Effector memory CD4-positive, alpha-beta T cell (primary cell): ENCODE results near the gene GRAMD1A.
"Not testable (repeated sequence)": the region's sequence is repeated elsewhere in the genome, so short reads cannot be mapped to it uniquely, and the experiment has no call there.

ENCODE experiments used
- DNase-seq, 3 donors: peaks; one replicate each; pipeline ENCODE4 v3.0.0-alpha.2; 2020
- H3K27ac ChIP-seq: 2 replicates; pipeline ENCODE4 v1.7.0; 2013; ENCODE audit warnings: mild to moderate bottlenecking, low read length, moderate library complexity; ENCODE audit not compliant: insufficient read depth, poor library complexity, severe bottlenecking
- H3K27me3 ChIP-seq: replicated peaks from 2 replicates; pipeline ENCODE4 v1.7.0; 2013; ENCODE audit warnings: mild to moderate bottlenecking, low read length; ENCODE audit not compliant: insufficient read depth, control insufficient read depth, poor library complexity, severe bottlenecking
- H3K36me3 ChIP-seq: 2 replicates; pipeline ENCODE4 v1.7.0; 2013; ENCODE audit warnings: mild to moderate bottlenecking, low read length, moderate library complexity; ENCODE audit not compliant: control insufficient read depth, insufficient read depth
- H3K4me1 ChIP-seq: 2 replicates; pipeline ENCODE4 v1.7.0; 2013; ENCODE audit warnings: low read length, mild to moderate bottlenecking; ENCODE audit not compliant: control insufficient read depth, insufficient read depth, poor library complexity, severe bottlenecking
- H3K4me3 ChIP-seq: 2 replicates; pipeline ENCODE4 v1.7.0; 2013; ENCODE audit warnings: low read length, low read depth, mild to moderate bottlenecking; ENCODE audit not compliant: insufficient read depth, poor library complexity, severe bottlenecking
- H3K9me3 ChIP-seq: 2 replicates; pipeline ENCODE4 v1.7.0; 2013; ENCODE audit warnings: mild to moderate bottlenecking, low read length, moderate library complexity; ENCODE audit not compliant: control insufficient read depth

The GRAMD1A gene

DNA sequence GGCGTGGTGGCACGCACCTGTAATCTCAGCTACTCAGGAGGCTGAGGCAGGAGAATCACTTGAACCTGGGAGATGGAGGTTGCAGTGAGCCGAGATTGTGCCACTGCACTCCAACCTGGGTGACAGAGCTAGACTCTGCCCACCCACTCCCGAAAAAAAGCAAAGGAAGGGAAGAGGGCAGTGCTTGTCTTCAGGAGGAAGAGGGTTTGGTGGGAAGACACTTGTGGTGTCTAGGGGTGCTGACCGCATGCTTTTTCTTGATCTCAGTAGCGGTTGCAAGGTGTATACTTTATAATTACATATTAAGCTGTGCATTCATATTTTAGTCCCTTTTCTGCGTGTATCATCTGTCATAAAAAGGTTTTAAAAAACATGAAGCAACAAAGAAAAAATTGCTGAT is 7.5 kb upstream of the GRAMD1A start:
- H3K27me3 ChIP-seq, H3K4me3 ChIP-seq, H3K9me3 ChIP-seq, H3K27ac ChIP-seq, DNase-seq, H3K36me3 ChIP-seq: not testable (repeated sequence)
- H3K4me1 ChIP-seq: peaks cover 17% of the 10 kb centered on the region

DNA sequence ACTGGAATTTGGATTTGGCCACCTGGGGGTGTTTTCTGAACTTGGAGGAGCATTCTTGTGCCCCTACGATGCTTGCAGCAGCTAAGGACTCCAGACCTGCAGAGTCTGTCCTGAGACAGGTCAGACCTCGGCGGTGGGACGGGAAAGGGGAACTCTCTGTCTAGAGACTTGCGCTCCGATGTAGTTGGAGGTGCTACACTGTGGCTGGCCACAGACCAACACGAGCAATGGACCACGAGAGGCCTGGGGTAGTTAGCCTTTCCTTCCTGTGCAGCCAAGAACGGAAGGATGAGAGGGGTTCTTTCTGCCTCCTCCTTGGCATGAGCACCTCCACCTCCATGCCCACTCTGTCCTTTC is 5.9 kb upstream of the GRAMD1A start:
- no peak for DNase-seq
- Histone ChIP-seq H3K4me3 (no peak overlapping the region), H3K36me3 (no peaks in the 10 kb centered on the region), H3K27me3 (no peaks in the 10 kb centered on the region), H3K27ac (no peak overlapping the region), H3K4me1 (peaks cover 33% of the 10 kb centered on the region), H3K9me3 (no peaks in the 10 kb centered on the region)

DNA sequence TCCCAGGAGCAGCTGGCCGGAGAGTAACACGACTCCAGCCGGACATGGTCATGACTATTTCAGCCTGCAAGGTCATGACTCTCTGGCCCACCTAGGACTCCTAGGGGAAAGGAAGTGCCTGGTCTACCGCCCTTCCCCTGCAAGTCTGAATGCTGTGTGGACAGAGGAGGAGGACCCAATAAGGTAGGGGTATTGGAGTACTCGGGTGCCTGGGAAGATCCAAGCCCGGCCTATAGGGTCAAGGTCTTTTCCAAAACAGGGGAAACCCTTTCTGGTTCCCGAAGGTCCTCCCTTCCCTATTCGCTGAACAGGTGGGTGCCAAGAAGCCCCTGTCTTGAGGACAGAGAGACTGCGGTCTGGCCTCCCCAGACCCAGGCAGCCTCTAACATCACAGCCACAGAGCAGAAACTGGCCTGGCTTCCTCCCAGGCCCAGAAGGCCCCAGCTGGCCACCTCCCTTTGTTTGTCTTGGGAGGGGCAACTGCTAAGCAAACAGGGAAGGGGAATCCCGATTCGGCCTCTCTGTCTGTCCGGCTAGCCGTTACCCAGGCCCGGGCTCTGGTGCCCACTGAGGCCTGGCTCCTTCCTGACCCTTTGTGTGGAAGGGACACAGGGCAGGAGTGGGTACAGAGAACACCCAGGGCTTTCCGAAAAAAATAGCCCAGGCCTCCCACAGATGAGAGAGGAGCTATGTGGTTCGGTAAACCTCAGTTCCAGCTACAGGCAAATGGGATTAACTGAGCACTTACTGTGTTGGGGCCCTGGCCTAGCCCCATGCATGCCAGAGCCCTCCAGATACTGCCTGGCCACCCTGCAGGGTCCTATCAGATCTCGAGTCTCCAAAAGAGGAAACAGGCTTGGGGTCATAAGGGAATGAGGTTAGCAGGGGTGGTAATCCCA is 5.2 kb upstream of the GRAMD1A start:
- no peak overlapping the region for H3K4me3 ChIP-seq
- H3K27ac ChIP-seq: no peak overlapping the region
- DNase-seq: no peak
- H3K9me3 ChIP-seq: no peaks in the 10 kb centered on the region
- H3K36me3 ChIP-seq: no peaks in the 10 kb centered on the region
- H3K27me3 ChIP-seq: no peaks in the 10 kb centered on the region
- H3K4me1 ChIP-seq: peaks cover 39% of the 10 kb centered on the region

DNA sequence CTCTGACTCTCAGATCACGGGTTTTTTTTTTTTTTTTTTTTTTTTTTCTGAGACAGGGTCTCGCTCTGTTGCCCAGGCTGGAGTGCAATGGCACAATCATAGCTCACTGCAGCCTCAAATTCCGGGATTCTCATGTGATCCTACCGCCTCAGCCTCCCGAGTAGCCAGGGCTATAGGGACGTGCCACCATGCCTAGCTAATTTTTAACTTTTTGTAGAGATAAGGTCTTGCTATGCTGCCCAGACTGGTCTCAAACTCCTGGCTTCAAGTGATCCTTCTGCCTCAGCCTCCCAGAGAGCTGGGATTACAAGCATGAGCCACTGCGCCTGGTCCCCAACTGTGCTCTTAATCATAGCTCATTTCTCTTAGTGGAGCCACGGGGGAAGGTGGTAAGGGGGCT is 4.6 kb upstream of the GRAMD1A start:
- H3K36me3 ChIP-seq: no peaks in the 10 kb centered on the region

DNA sequence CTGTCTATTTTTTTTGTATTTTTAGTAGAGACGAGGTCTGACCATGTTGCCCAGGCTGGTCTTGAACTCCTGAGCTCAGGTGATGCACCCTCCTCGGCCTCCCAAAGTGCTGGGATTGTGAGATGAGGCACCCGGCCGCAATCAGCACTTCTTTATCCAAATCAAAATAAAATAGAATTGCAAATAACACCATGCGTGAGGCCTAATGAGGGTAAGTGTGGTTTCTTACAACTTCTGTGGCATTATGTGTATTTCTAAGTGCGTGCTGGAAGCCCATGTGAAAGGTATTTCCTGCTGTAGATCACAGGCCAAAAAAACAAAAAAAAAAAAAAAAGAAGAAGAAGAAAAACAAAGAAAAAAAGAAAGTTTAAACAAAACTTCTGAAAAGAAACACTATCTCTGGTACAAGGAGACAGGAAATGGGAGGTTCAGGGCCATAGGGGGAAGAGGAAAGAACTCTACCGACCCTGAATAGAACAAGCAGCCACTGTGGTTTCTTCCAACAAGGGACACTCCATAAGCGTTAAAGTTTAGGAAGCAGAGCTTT is 3.0 kb upstream of the GRAMD1A start:
- no peaks in the 10 kb centered on the region for H3K36me3 ChIP-seq
- no peak overlapping the region for H3K4me3 ChIP-seq
- no peak for DNase-seq
- no peaks in the 10 kb centered on the region for H3K9me3 ChIP-seq
- H3K27ac ChIP-seq: peak overlapping the region; percentile 47
- H3K27me3 ChIP-seq: no peaks in the 10 kb centered on the region
- peaks cover 53% of the 10 kb centered on the region for H3K4me1 ChIP-seq

More for the DNA sequence above, 4.6 kb upstream of the GRAMD1A start:
- peaks cover 40% of the 10 kb centered on the region for H3K4me1 ChIP-seq
- H3K9me3 ChIP-seq: no peaks in the 10 kb centered on the region
- H3K27me3 ChIP-seq: no peaks in the 10 kb centered on the region
- no peak overlapping the region for H3K27ac ChIP-seq
- DNase-seq: no peak
- H3K4me3 ChIP-seq: no peak overlapping the region

DNA sequence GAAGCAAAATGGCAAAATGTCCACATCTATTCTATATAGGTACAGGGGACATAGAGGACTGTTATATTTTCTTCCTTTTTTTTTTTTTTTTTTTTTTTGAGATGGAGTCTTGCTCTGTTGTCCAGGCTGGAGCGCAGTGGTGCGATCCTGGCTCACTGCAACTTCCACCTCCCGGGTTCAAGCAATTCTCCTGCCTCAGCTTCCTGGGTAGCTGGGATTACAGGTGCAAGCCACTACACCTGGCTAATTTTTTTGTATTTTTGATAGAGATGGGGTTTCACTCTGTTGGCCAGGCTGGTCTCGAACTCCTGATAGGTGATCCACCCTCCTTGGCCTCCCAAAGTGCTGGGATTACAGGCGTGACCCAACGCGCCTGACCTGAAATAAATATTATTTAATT is 1.9 kb upstream of the GRAMD1A start:
- not testable (repeated sequence) for H3K27me3 ChIP-seq, H3K4me3 ChIP-seq, H3K9me3 ChIP-seq, H3K36me3 ChIP-seq, DNase-seq
- Histone ChIP-seq H3K27ac (peak overlapping the region; percentile 87), H3K4me1 (peaks cover 58% of the 10 kb centered on the region)

DNA sequence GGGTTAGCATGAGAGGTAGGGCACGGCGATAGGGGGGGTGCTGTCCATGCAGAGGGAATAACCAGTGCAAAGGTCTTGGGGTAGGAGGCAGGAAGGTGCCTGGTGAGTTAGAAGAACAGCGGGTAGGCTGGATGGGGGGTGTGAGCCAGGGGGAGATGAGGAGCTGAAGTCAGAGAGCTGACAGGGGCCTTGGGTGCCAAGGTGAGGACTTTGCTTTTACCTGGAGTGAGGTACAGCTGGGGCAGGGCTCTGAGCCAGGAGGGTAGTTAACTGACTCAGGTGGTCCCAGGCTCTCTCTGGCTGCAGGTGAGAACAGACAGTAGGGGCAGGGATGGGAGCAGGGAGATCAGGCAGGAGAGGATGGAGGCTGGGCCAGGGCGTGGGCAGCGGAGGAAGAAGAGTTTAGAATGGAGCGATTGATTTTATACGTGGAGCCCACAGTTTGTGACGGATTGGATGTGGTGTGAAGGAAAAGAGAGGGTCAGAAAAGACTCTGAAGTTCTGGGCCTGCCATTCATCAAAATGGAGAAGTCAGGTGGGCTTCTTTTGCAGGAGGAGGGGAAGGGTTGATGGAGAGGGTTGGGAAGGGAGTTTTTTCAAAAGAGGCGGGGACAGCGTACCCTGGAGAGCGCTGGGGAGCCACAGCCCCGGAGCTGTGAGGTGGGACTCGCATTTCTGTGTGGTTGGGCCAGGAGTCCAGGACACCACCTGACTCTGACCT is 1.2 kb upstream of the GRAMD1A start:
- DNase-seq: no peak
- H3K27me3 ChIP-seq: no peaks in the 10 kb centered on the region
- H3K36me3 ChIP-seq: no peaks in the 10 kb centered on the region
- peaks cover 66% of the 10 kb centered on the region for H3K4me1 ChIP-seq
- H3K9me3 ChIP-seq: no peaks in the 10 kb centered on the region
- no peak overlapping the region for H3K4me3 ChIP-seq
- peak overlapping the region; percentile 87 for H3K27ac ChIP-seq

DNA sequence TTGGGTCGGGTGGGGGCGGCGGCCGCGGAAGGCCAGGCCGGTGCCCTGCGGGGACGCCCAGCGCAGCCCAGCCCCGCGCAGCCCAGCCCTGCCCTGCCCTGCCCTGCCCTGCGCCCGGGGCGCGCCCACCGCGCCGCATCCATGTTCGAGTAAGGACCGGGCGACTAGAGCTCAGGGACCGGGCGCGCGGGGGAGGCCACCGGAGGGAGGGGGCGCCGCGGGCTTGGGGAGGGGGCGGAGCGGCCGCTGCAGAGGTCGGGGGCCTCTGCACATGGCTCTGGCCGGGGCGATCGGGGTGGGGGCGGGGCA is 169 bp downstream of the GRAMD1A start:
- Histone ChIP-seq H3K4me1 (peaks cover 76% of the 10 kb centered on the region), H3K4me3 (peak overlapping the region; percentile 71), H3K9me3 (no peaks in the 10 kb centered on the region), H3K27ac (peak overlapping the region; percentile 87), H3K36me3 (no peaks in the 10 kb centered on the region), H3K27me3 (no peaks in the 10 kb centered on the region)
- DNase-seq: no peak

DNA sequence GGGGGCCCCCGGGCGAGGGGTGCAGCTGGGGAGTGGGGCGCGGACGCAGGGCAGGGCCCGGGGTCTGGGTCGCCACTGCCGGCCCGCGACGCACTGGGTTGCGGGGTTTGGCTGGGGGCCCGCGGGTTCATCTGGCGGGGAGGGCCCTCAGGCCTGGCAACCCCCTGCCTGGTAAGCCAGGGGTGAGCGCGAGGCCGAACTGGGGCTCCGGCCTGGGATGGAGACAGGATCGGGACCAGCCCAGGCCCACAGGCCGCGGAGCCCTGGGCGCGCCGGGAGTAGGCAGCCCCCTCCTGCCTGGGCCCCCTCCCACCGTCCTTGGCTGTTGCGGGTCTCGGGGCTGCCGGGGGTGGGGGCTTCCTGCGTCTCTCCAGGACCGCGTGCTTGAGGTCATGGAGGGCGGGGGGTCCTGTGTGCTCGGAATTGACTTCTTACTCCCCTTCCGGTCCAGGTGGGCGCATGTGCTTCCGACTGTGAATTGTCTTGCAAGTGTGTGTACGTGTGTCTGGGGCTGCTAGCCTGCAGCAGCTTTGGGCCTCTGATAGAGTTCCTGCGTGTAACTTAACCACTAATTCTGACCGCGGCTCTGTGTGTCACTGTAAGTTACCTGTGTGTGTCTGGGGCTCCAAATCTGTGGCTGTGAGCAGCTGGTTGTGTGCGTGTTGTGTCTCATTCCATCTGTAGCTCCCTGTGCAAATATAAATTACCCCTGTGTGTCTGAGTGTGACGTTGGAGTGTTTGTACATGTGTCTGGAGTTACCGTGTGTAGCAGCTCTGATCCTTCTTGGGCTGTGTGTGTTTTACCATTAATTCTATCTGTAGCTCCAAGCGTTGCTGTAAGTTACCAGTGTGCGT is 751 bp downstream of the GRAMD1A start:
- H3K9me3 ChIP-seq: no peaks in the 10 kb centered on the region
- peak overlapping the region; percentile 71 for H3K4me3 ChIP-seq
- H3K4me1 ChIP-seq: peaks cover 74% of the 10 kb centered on the region
- H3K36me3 ChIP-seq: peaks cover 5% of the 10 kb centered on the region
- DNase-seq: peak; percentile 22 to 68 (median 51)
- no peaks in the 10 kb centered on the region for H3K27me3 ChIP-seq
- H3K27ac ChIP-seq: peak overlapping the region; percentile 87
